NOMO-1 treated with DMSO at 0.1 percent for 48 hours (cell line): Measurements from ENCODE around the gene GTSF1L.

ENCODE experiments used
- DNase-seq: peaks from one replicate; lab custom pipeline; 2025; ENCODE audit not compliant: unreplicated experiment; lab: John Stamatoyannopoulos, UW

The GTSF1L gene

DNA sequence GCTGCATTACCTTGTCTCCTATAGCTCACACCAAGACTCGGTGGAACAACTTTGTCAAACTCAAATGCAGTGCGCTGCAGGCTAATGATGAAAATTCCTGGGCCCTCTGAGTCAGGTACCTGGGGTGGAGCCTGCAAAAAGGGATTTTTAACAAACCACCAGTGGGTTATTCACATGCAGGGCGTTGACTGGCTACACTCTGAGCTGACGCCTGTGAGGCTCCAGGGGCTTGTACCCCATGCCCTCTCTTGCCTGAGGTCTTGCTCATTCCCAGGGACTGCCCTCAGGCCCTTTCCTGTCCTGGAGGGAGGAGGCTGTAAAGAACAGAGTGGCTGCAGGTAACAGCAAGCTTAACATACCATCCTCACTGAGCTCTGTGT is 9.2 kb downstream of the GTSF1L start:
- no peak for DNase-seq

DNA sequence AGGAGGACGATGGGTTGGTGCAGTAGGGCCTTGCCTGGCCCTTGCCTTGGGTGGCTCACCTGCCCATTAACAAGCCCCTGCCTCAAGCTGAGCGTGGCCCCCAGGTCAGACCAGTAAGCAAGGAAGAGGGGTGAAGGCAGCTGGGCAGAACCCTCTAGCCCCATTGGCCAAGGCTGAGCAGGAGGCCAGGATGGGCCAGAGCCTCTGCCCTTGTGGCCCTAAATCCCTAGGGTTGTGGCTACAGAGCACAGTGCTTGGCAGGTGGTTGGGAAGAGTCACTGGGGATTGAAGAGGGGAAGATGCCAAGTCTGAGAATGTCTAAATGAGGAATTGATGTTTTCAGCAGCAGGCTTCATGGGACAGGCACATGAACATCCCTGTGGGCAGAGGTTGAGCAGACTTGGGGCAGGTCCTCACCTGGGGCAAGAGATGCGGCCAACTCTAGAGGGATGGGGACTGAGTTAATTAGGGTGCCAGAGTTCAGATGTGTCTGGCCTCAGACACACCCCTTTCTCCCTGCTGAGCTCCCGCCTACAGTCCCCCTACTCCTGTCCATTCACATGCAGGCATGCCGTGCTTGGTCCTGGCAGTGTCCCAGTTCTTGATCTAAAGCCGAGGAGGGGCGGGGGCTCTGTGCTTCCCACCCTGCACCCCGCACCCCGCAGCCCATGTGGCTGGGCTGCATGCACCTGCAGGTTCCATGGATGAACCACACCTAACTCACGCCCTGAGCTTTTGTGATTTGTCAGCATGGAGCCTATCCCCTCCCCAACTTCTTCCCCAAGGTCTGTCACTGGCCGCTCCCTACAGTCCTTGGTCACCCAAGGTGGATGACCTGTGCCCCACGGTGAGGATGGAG is 9.8 kb downstream of the GTSF1L start:
- no peak for DNase-seq

DNA sequence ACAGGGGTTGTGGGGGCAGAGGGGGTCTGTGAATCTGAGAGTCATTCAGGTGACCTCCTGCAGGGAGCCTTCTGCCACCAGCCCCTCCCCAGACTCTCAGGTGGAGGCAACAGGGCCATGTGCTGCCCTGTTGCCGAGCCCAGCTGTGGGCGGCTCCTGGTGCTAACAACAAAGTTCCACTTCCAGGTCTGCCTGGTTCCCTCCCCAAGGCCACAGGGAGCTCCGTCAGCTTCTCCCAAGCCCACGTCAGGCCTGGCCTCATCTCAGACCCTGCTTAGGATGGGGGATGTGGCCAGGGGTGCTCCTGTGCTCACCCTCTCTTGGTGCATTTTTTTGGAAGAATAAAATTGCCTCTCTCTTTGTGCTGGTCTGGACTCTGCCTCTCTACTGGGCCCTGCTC is 10.7 kb downstream of the GTSF1L start:
- no peak for DNase-seq

DNA sequence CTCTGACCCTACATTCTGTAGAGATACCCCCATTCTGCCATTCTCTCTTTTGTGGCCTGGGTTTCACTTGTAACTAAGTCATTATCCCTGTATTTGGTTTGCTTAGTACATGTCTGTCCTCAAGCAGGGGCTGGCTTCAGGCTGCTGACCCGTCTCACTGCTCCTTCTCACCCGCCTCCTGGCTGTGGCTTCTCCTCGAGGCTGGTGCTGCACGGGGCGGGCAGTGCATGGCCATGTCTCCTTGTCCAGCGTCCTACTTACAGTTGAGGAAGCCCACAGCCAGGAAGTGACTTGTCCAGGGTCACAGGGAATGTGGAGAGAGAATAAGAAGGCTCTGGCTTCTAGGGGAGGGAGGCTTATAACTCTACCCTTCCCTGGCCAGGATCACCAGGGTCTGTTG is 11.3 kb downstream of the GTSF1L start:
- no peak for DNase-seq

DNA sequence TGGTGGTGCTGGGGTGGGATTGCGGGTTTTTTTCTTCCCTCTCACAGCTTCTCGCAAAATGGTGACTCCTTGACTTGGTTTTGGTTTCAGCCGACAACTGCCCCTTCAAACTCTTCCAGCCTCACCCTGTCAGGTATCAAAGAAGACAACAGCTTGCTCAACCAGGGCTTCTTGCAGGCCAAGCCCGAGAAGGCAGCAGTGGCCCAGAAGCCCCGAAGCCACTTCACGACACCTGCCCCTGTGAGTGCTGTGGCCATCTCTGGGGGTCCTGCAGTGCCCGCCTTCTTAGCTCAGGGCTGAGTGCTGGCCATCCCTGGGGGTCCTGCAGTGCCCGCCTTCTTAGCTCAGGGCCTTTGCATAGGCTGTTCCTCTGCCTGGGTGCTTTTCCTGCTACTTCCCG is 11.8 kb downstream of the GTSF1L start:
- DNase-seq: no peak

DNA sequence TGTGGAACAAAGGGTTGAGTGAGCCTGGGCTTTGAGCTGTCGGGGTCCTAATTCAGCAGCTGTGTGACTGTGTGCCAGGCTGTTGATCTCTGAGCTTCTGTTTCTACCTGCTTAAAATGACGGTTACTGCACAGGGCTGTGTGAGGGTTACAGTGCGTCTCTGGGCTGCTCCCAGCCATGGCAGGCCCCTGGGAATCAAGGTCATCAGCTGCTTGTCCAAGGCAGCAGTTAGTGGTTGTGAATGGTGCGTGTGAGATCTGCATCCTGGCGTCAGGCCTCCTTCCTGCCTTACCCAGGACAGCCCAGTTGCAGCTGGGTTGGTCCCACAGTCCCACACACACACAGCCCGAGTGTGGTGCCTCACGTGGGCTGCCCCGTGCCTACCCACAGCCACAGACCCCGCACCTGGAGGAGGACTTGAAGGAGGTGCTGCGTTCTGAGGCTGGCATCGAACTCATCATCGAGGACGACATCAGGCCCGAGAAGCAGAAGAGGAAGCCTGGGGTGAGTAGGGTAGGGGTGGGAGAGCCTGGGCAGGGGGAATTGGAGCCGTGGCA is 15.6 kb downstream of the GTSF1L start:
- DNase-seq: no peak

DNA sequence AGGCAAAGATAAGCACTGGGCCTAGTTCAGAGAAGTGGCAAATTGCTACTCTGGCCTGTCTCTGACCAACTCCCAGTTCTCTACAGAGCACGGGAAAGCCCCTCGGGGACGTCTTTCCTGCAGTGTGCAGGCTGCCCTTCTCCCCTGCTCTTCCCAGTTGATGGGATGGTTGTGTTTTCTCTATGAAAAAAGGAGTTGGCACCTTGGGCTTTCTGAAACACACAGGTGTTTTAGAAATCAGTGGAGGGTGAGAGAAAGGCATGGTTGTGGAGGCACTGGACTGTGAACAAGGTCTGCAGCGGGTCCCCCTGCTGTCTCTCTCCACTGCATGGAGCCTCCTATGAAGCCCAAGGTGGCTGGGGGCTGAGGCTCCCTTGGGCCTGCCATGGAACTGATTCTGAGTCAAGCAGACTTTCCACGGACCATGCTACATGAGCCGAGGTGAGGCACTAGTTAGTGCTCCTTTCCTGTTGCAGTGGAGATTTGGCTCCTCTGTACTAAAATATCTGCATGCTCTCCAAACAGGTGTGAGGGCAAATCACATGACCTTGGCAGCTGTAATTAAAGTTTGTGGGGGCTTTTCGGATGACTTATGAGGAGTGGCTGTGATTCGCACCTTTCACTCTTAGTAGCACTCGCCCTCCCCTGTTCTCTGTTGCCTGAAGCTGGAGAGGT is 16.3 kb downstream of the GTSF1L start:
- DNase-seq: no peak

DNA sequence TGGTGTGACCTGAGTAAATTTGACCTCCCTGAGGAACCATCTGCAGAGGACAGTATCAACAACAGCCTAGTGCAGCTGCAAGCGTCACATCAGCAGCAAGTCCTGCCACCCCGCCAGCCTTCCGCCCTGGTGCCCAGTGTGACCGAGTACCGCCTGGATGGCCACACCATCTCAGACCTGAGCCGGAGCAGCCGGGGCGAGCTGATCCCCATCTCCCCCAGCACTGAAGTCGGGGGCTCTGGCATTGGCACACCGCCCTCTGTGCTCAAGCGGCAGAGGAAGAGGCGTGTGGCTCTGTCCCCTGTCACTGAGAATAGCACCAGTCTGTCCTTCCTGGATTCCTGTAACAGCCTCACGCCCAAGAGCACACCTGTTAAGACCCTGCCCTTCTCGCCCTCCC is 24.3 kb downstream of the GTSF1L start:
- no peak for DNase-seq

DNA sequence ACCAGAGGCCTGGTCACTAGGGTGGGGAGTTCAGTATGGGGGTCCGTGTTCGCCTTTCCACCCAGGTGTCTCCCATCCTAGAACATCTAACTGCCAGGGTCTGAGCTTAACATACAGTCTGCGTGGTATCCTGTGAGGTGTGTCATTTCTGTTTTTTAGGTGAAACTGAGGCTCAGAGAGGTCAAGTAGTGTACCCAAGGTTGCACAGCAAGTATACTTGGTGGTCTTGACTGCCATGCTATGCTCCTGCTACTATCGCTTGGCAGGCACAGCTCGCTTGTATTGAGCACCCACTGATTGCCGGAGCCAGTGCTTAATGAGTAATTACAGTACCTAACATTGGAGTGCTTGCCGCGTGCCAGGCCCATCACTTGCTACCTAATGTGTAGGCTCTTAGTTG is 26.2 kb downstream of the GTSF1L start:
- no peak for DNase-seq

DNA sequence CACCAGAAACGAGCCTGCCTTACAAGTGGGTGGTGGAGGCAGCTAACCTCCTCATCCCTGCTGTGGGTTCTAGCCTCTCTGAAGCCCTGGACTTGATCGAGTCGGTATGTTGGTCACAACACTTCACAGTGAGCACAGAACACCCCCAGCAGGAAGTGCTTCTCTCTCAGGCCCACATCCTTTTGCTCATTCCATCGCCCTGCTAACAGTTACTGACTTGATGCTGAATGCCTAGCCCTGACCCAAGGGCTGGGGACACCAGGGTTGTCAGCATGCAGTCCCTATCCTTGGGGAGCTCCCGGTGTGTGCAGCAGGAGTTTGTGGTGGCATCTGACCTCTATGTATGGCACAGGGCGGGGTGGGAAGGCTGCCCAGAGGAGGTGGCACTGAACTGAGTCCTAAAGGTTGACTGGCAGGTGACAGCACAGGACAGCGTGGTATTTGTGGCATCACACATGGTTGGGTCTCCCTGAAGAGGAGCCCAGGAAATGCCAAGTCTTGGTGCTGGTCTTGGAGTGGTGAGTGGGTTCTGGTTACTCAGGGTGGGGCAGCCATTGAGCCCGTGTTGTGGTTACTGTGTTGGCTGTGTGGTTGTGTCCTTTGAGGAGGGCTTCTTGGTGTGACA is 26.7 kb downstream of the GTSF1L start:
- no peak for DNase-seq

DNA sequence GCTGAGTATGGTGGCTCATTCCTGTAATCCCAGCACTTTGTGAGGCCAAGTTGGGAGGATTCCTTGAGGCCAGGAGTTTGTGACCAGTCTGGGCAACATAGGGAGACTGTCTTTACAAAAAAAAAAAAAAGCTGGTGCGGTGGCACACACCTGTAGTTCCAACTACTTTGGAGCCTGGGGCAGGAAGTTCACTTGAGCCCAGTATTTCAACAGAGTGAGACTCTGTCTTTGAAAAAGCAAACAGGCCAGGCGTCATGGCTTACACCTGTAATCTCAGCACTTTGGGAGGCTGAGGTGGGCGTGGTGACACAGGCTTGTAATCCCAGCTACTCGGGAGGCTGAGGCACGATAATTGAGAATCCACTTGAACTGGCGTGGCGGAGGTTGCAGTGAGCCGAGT is 31.2 kb downstream of the GTSF1L start:
- no peak for DNase-seq

DNA sequence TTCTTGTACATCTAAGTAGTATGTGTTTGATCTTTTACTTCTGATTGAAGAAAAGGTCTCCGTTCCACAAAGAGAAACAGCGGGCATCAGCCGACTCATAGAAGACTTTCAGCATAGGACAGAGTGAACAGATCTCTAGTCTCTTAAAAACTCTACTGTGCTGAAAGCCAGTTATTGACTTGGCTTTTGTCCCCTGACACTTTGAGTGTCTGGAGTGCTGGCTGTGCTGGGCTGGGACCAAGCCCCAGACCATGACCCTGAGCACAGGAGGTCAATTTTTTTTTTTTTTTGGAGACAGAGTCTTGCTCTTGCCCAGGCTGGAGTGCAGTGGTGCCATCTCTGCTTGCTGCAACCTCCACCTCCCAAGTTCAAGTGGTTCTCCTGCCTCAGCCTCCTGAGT is 32.0 kb downstream of the GTSF1L start:
- no peak for DNase-seq

DNA sequence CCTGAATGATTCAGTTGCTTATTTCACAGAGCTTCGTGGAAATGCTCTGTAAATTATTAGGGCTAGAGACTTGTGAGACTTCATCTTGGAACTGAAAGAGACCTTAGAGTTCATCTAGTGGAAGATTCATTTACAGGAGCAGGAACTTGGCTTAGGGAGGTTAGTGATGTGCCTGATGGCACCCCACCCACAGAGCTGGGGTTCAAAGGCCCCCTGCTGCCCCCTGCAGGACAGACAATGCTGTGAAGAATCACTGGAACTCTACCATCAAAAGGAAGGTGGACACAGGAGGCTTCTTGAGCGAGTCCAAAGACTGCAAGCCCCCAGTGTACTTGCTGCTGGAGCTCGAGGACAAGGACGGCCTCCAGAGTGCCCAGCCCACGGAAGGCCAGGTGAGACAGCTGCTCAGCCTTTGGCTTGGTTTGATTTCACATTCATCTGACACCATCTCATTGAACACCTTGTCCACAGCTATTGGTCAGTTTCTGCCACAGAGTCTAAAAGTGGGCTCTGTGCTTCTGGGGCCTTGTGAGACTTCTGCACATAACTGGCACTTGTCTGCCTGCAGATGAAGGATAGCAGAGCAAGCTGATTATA is 34.8 kb downstream of the GTSF1L start:
- peak; percentile 38 for DNase-seq

DNA sequence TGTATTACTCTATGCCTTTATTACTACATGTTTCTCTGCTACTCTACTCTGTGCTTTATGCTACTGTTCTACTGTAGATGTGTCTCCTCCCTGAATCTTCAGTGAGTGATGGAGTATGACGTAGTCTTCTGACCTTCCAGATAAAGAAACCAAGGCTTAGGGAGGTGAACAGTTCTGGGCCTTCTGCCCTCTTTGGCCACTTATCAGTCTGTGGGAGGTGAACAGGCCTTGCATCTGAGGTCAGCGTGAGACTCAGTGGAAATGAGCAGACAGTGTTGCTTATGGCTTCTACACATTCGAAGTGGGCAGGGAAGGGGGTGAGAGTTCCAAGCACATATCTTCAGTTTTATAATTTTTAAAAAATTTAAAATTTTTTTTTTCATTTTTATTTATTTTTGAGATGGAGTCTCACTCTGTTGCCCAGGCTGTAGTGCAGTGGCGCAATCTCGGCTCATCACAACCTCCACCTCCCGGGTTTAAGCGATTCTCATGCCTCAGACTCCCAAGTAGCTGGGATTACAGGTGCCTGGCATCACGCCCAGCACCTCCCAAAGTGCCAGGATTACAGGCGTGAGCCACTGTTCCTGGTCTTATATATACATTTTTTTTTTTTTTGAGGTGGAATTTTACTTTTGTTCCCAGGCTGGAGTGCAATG is 35.7 kb downstream of the GTSF1L start:
- no peak for DNase-seq

DNA sequence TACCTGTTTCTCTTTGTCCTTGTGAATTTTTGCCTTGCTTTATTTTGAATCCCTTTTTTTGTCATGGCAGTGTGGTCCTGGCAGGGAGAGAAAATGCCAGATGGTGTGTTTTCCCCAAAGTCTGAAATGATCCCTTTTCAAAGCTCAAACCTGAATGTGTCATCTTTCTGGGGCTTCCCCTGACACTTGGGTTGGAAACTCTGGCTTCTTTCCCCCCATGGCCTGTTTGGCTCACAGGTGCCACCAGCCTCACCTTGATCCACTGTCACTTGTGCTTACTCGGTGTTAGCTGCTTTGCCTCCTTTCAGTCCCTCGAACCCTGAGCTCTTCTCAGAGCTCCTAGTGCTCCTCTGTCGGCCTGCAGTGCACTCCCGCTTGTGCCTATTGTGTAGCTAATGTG is 37.6 kb downstream of the GTSF1L start:
- DNase-seq: no peak

DNA sequence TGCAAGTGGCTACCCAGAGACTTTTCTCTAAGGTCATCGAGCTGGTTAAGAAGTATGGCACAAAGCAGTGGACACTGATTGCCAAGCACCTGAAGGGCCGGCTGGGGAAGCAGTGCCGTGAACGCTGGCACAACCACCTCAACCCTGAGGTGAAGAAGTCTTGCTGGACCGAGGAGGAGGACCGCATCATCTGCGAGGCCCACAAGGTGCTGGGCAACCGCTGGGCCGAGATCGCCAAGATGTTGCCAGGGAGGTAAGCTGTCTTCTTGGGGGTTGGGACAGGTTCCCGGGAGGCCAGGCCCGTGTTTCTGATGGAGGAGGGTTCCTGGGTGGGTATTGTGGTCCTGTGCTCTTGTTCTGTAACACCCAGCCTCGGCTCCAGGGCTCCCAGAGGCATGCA is 40.0 kb downstream of the GTSF1L start:
- no peak for DNase-seq

DNA sequence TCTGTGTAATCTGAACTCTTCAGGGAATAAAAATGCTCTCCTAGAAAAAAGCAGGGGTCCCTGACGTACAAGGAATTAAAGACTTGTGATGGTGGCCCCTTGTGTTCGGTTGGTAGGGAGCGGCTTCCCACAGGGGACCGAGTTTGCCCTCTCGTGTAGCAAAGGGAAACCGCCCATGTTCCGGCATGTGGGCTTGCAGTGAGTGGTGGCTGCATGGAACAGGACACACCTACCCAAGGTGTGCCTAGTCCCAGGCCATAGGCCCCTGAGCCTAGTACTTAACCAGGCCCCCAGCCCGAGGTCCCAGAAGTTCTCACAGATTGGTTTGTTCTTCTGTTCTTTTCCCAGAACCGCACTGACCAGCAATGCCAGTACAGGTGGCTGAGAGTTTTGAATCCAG is 44.4 kb downstream of the GTSF1L start:
- DNase-seq: no peak

DNA sequence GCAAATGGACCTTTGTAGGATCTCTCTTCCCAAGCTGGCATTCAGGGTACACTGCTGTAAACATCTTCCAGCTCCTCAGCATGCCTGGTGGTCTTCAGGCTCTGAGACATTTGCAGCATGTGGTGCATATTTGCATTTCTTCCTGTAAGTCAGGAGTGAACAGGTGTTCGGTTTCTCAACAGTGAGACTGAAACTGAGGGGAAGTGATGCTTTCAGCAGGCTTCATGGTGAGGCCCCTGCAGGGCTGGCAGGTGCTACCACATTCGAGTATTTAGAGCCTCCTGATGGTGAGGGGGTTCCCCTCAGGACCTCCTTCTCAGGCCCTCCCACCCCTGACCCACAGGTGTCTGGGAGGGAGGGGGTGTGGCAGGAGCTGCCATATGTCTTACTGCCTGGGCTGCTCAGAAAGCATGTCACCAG is 44.8 kb downstream of the GTSF1L start:
- DNase-seq: no peak

DNA sequence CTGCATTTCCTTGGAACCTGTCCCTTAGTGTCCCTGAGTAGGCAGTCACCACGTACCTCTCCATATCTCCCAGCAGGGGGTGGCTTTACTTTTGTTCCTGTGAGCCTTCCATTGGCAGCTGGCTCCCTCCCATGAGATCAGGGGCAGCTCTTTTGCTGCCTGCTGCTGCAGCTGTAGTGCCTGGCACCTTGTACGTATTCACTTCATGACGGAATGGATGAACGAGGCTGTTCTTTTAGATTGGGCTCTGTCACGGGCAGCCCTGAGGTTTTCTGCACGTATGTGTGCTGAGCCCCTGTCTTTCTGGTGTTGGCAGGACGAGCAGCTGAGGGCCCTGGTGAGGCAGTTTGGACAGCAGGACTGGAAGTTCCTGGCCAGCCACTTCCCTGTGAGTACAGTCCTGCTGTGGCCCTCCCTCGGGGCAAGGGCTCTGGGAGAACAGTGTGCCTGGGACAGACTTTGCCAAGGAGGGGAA is 45.3 kb downstream of the GTSF1L start:
- DNase-seq: no peak

DNA sequence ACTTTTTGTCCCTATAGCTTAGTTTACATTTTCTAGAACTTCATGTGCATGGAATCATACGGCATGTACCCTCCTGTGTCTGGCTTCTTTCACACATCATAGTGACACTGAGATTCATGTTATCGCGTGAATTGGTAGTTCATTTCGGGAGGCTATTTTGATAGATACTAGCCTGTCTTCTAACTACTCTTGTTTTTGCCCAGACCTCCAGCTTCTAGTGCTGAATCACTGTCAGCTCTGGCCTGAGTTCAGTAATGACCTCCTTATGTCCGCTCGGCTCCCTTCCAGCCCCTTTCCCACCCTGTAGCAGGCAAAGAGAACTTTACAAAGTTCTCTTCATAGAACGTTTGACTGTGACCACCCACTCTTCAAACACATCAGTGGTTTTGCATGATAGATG is 45.8 kb downstream of the GTSF1L start:
- no peak for DNase-seq

DNA sequence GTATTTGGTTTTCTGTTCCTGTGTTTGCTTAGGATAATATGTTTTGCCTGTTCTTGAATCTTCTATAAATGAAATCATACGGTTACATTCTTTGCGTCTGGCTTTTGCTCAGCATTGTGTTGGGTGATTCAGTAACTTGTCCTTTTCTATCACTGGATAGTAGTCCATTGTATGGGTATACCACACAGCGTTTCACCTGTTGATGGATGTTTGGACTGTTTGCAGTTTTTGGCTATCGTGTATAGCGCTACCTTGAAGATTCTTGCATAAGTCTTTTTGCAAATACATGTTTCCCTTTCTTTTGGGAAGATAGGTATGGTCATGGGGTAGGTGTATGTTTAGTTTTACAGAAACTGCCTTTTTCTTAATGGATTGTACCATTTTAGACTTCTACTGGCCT is 50.4 kb downstream of the GTSF1L start:
- no peak for DNase-seq
